ENCODE results near the gene HSPA12B.

- TF ChIP-seq CTCF (IDR thresholded peaks at IDR 0.05; ENCODE audit: poor library complexity, severe bottlenecking) (no peak), EZH2 (IDR thresholded peaks at IDR 0.05; ENCODE audit: borderline replicate concordance, insufficient read depth, low read length, poor library complexity, severe bottlenecking) (no peak)
These were observed 18.8 kb downstream of the HSPA12B start for GRCh38 chr20:3751305-3751674.
